HG02981 (cell line): ENCODE measurements around the gene GRM7.

Source experiments
- ATAC-seq: cut with Tn5 transposase; IDR thresholded peaks from one replicate; pipeline ENCODE4 v1.9.1; 2021; ENCODE audit warnings: mild to moderate bottlenecking, moderate library complexity; ENCODE audit not compliant: unreplicated experiment

Gene GRM7

GRCh38 chr3:7215706-7216105 lies 354.8 kb downstream of the GRM7 start:
- ATAC-seq, result no peak

- ATAC-seq, result no peak
Measured at GRCh38 chr3:7226393-7226792, 365.5 kb downstream of the GRM7 start.

- ATAC-seq, result no peak
Measured at GRCh38 chr3:7238565-7239295, 377.8 kb downstream of the GRM7 start.

- ATAC-seq, result no peak
Measured at GRCh38 chr3:7241584-7242302, 380.8 kb downstream of the GRM7 start.

GRCh38 chr3:7242303-7242635 lies 381.4 kb downstream of the GRM7 start:
- ATAC-seq, result no peak

GRCh38 chr3:7249493-7250076 lies 388.7 kb downstream of the GRM7 start:
- ATAC-seq, result no peak

GRCh38 chr3:7254251-7254650 lies 393.3 kb downstream of the GRM7 start:
- no peak for ATAC-seq

- ATAC-seq, result no peak
Measured at GRCh38 chr3:7260975-7261374, 400.1 kb downstream of the GRM7 start.

GRCh38 chr3:7263347-7264195 lies 402.7 kb downstream of the GRM7 start:
- no peak for ATAC-seq

- ATAC-seq, result no peak
Measured at GRCh38 chr3:7264196-7264526, 403.2 kb downstream of the GRM7 start.

GRCh38 chr3:7265736-7266135 lies 404.8 kb downstream of the GRM7 start:
- ATAC-seq, result no peak

- no peak for ATAC-seq
Measured at GRCh38 chr3:7266551-7266950, 405.6 kb downstream of the GRM7 start.

- ATAC-seq, result no peak
Measured at GRCh38 chr3:7270731-7271130, 409.8 kb downstream of the GRM7 start.

- no peak for ATAC-seq
Measured at GRCh38 chr3:7271631-7272030, 410.7 kb downstream of the GRM7 start.

- no peak for ATAC-seq
Measured at GRCh38 chr3:7272203-7272602, 411.3 kb downstream of the GRM7 start.

- peak; percentile 70 for ATAC-seq
Measured at GRCh38 chr3:7275396-7275795, 414.5 kb downstream of the GRM7 start.

- no peak for ATAC-seq
Measured at GRCh38 chr3:7280318-7280717, 419.4 kb downstream of the GRM7 start.

- no peak for ATAC-seq
Measured at GRCh38 chr3:7282988-7283387, 422.1 kb downstream of the GRM7 start.

- ATAC-seq, result no peak
Measured at GRCh38 chr3:7285505-7285904, 424.6 kb downstream of the GRM7 start.

GRCh38 chr3:7288133-7288532 lies 427.2 kb downstream of the GRM7 start:
- no peak for ATAC-seq

GRCh38 chr3:7289121-7289520 lies 428.2 kb downstream of the GRM7 start:
- no peak for ATAC-seq
